ENCODE data around the gene PNMT.
"Not testable (repeated sequence)": the region's sequence is repeated elsewhere in the genome, so short reads cannot be mapped to it uniquely, and the experiment has no call there.

Gene PNMT

GRCh38 chr17:39688945-39689344, 20.7 kb downstream of the PNMT start:
- no peak for DNase-seq

DNA sequence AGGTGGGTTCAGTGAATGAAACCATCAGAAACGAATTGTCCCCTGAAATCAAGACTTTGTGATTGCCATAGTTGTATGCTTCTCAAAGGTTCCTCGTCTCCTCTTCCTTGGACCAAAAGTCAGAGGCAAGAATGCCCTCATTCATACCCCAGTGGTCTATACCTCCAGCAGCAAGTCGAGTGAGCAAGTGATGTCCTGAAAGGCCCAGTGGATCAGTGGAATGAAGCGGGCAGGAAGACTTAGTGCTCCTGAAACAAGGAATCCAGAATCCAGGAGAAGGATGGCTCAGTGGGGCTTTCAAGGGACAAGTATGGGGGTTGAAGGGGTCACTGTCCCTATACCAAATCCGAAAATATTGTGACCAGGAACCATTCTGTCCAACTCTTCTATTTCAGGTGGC, 26.3 kb downstream of the PNMT start:
- no peak for DNase-seq

GRCh38 chr17:39695089-39695474, 26.8 kb downstream of the PNMT start:
- no peak for DNase-seq

DNA sequence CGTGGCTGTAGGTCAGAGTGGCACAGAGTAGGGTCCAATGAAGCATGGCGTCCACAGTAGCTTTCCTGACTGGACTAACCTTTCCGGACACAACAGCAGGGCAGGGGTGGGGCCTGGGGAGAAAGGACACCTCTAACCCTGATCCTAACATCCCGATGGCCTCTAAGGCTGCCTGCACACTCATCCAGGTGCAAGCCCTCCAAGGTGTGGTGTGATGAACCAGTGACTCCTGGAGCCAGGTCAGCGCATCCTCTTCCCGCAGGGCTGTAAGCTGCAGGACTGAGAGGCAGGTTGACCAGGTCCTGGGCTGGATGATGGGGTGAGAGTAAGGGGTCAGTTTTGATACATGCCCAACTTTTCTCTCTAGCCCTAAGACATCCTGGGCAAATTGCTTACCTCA, 28.5 kb downstream of the PNMT start:
- no peak for DNase-seq

GRCh38 chr17:39697961-39698360, 29.7 kb downstream of the PNMT start:
- no peak for DNase-seq

DNA sequence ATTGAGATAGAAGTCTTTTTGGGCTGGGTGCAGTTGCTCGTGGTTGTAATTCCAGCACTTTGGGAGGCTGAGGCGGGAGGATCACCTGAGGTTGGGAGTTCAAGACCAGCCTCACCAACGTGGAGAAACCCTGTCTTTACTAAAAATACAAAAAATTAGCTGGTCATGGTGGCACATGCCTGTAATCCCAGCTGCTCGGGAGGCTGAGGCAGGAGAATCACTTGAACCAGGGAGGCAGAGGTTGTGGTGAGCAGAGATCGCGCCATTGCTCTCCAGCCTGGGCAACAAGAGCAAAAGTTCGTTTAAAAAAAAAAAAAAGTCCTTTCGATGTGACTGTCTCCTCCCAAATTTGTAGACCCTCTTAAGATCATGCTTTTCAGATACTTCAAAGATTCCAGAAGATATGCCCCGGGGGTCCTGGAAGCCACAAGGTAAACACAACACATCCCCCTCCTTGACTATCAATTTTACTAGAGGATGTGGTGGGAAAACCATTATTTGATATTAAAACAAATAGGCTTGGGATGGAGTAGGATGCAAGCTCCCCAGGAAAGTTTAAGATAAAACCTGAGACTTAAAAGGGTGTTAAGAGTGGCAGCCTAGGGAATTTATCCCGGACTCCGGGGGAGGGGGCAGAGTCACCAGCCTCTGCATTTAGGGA, 31.0 kb downstream of the PNMT start:
- DNase-seq: not testable (repeated sequence)

DNA sequence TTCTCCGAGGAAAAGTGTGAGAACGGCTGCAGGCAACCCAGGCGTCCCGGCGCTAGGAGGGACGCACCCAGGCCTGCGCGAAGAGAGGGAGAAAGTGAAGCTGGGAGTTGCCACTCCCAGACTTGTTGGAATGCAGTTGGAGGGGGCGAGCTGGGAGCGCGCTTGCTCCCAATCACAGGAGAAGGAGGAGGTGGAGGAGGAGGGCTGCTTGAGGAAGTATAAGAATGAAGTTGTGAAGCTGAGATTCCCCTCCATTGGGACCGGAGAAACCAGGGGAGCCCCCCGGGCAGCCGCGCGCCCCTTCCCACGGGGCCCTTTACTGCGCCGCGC, 31.5 kb downstream of the PNMT start, which contains the start of gene ERBB2:
Gene ERBB2, plus strand, starts transcription at position 247 of the 330 bp plus-strand sequence. CDS start 175 bp downstream, outside the sequence.
- DNase-seq: no peak

DNA sequence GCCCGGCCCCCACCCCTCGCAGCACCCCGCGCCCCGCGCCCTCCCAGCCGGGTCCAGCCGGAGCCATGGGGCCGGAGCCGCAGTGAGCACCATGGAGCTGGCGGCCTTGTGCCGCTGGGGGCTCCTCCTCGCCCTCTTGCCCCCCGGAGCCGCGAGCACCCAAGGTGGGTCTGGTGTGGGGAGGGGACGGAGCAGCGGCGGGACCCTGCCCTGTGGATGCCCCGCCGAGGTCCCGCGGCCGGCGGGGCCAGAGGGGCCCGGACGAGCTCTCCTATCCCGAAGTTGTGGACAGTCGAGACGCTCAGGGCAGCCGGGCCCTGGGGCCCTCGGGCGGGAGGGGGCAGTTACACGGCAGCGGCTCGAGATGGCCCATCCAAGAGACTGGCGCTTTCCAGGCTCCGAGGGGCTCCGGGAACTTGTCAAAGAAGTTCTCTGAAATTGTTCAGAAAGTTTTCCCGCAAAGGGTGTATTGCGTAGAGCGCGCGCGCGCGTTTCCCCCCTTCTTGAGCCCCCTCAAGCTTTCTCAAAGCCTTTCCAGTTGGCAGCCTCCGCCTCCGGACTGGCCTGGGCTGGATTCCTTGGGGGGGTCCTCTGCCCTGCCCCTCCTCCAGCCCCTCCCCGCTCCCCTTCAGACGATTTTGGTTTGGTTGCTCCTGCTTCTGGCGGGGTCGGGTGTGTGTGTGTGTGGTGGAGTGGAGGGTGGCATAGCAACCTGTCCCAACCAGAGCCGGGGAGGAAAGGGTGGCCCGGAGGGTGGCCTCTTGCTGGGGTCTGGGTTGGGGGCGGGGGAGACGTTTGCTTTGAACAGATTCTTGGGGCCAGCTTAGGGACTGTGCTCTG, 32.1 kb downstream of the PNMT start:
- DNase-seq: no peak

- no peak for DNase-seq
These were observed 32.9 kb downstream of the PNMT start for GRCh38 chr17:39701012-39701783.

- no peak for DNase-seq
These were observed 33.6 kb downstream of the PNMT start for GRCh38 chr17:39701784-39702422.

DNA sequence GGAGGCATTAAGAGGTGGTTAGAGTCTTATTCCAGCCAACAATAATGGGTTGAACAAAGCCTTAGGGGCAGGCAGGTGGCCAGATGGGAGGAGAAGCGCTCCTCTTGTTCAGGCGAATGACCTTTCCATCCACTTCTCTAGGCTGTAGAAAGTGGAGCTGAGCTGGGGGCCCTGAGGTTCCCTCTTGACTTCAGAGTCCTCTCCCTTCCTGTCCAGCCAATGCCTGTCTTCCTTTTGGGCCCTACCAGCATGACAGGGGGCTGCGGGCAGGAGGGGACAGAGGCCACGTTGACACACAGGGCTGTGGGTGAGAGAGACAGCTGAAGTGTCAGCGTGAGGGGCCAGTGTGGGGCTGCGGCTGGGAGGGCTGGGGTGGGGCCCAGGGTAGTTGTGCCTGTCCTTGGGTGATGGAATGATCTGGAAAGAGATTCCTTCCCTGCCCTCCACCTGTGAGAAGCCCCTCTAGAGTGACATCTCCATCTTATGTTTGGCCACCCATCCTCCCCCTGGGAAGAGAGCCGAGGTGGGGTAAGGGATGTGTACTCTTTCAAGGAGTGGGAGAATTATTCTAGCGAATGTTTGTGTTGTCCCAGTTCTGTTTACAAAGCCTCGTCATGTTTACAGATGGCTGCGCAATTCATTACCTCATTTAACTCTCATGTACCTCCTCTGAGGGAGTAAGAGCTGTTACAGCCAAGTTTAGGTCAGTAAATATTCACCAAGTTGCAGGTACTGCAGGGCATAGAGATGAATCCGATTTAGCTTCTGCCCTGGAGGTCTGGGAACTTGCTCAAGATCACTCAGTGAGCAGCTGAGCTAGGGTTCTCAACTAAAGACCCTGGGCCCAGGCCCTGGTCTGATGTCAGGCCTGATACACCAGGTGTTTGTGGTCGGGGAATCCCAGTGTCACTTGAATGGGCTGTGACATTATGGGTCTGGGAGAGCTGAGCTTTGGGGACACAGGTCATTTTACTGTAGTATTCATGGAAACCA, 34.9 kb downstream of the PNMT start:
- no peak for DNase-seq

DNA sequence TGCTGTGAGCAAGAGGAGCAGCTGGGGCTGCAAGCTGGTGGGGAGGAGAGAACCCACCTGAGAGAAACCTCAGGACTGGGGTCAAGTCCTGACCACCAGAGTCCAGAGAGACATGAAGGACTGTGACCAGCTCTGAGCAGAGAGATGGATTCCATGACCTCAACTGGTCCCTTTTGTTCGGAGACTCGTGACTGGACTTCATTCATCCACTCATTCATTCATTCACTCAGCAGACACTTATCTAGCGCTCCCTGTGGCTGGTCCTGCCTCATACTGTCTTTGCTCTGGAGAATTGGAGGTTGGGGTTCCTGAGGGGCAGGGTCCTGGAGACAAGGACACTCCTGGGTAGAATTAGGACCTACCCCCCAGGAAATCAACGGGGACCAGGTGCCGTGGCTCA, 35.7 kb downstream of the PNMT start:
- no peak for DNase-seq

- DNase-seq: no peak
These were observed 36.7 kb downstream of the PNMT start for GRCh38 chr17:39704821-39705551.

GRCh38 chr17:39705786-39706348, 37.6 kb downstream of the PNMT start:
- DNase-seq: no peak

- DNase-seq: no peak
These were observed 38.1 kb downstream of the PNMT start for GRCh38 chr17:39706383-39706782.

- no peak for DNase-seq
These were observed 38.7 kb downstream of the PNMT start for GRCh38 chr17:39706921-39707337.

GRCh38 chr17:39709319-39709997, 41.2 kb downstream of the PNMT start:
- DNase-seq: no peak

GRCh38 chr17:39709998-39710964, 42.0 kb downstream of the PNMT start:
- DNase-seq: no peak

GRCh38 chr17:39711071-39711470, 42.8 kb downstream of the PNMT start:
- not testable (repeated sequence) for DNase-seq
